ENCODE measurements around the gene KCND1. TPM values are rescaled to one million over a fixed set of nuclear protein-coding genes. Genes with fewer than 3 reads are reported as not detected.
"Not testable (repeated sequence)": the region's sequence is repeated elsewhere in the genome, so short reads cannot be mapped to it uniquely, and the experiment has no call there.

The KCND1 gene
- total RNA-seq, 4 donors from 2014 or later, result 0.83 to 1.9 (median 1.1) TPM

DNA sequence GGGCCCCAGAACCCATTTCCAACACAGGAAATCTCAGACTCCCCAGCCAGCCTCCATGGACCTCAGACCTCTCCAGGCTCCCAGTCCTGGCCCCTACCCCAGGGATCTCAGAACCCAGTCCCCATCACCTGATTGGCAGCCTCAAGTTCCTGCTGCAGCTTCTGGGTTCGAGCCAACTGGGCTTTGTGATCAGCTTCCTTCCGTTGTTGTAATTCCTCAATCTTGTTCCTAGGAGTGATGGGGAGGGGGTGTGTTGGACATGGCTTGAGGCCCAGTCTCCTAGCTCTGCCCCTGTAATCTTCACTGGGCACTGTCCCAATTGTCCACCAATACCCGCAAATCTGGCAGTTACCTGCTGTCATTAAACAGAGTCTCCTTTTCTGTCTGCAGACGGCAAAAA lies 17.8 kb upstream of the KCND1 start:
- H3K27me3 ChIP-seq, result no peaks in the 10 kb centered on the region
- WGBS, result 74% methylated on average over 4 of the region's 4 CpGs
- peaks cover 0 to 72% (median 43%) of the 10 kb centered on the region in 4 donors for H3K36me3 ChIP-seq
- H3K4me1 ChIP-seq, result no peaks in the 10 kb centered on the region
- DNase-seq (ENCODE audit: extremely low spot score), result no peak
- intact Hi-C loops (cut with DNase I), result no loop called here
- no peaks in the 10 kb centered on the region for H3K9me3 ChIP-seq
- no peak overlapping the region for H3K27ac ChIP-seq (replicated peaks in 1 of 4)
- no peak overlapping the region for H3K4me3 ChIP-seq
- TF ChIP-seq POLR2A (IDR thresholded peaks at IDR 0.05; ENCODE audit: low read depth), result no peak
- peak in 1 of 2 donors; percentile 5 for TF ChIP-seq POLR2AphosphoS5 (IDR thresholded peaks at IDR 0.05)

GRCh38 chrX:48983896-48984295 lies 12.3 kb upstream of the KCND1 start:
- Histone ChIP-seq H3K27ac (replicated peaks in 1 of 4) (no peak overlapping the region), H3K4me3 (no peak overlapping the region), H3K27me3 (no peaks in the 10 kb centered on the region), H3K4me1 (no peaks in the 10 kb centered on the region), H3K9me3 (no peaks in the 10 kb centered on the region), H3K36me3 (peaks cover 0 to 73% (median 49%) of the 10 kb centered on the region in 4 donors)
- TF ChIP-seq CTCF (IDR thresholded peaks at IDR 0.05) (no peak), POLR2AphosphoS5 (IDR thresholded peaks at IDR 0.05) (no peak), POLR2A (IDR thresholded peaks at IDR 0.05; ENCODE audit: low read depth) (no peak), EP300 (IDR thresholded peaks at IDR 0.05) (no peak)
- intact Hi-C loops (cut with DNase I), result no loop called here
- WGBS, result 82% methylated on average over 3 of the region's 3 CpGs
- no peak for DNase-seq (ENCODE audit: extremely low spot score)

DNA sequence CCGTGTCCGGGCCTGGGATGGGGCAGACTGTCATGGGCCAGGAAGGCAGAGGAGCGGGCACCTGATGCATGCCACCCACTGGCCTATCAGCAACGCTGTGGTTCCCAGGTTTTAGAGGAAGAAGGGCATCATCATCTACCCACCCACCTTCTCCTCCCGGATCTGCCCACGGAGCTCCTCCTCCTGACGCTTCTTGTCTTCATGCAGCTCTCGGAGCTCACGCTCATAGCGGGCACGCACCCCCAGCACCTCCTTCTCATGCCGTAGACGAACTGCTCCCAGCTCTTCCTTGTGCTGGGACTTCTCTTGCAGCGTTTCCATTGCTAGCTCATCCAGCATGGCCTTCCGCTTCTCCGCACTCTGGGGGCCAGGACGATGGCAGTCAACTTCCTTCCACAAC lies 11.4 kb upstream of the KCND1 start:
- no peak overlapping the region for H3K27ac ChIP-seq (replicated peaks in 1 of 4)
- DNase-seq (ENCODE audit: extremely low spot score), result no peak
- no peaks in the 10 kb centered on the region for H3K9me3 ChIP-seq
- no peaks in the 10 kb centered on the region for H3K4me1 ChIP-seq
- intact Hi-C loops (cut with DNase I), result no loop called here
- H3K27me3 ChIP-seq, result no peaks in the 10 kb centered on the region
- no peak for TF ChIP-seq CTCF (IDR thresholded peaks at IDR 0.05)
- TF ChIP-seq POLR2AphosphoS5 (IDR thresholded peaks at IDR 0.05), result no peak
- TF ChIP-seq POLR2A (IDR thresholded peaks at IDR 0.05; ENCODE audit: low read depth), result no peak
- no peak for TF ChIP-seq EP300 (IDR thresholded peaks at IDR 0.05)
- no peak overlapping the region for H3K4me3 ChIP-seq
- H3K36me3 ChIP-seq, result peaks cover 0 to 73% (median 52%) of the 10 kb centered on the region in 4 donors
- WGBS, result 85% methylated on average over 17 of the region's 17 CpGs

- intact Hi-C loops (cut with DNase I), result no loop called here
- Histone ChIP-seq H3K27me3 (no peaks in the 10 kb centered on the region), H3K27ac (replicated peaks in 1 of 4) (no peak overlapping the region), H3K36me3 (peaks cover 4 to 86% (median 63%) of the 10 kb centered on the region in 4 donors), H3K4me1 (no peaks in the 10 kb centered on the region), H3K9me3 (no peaks in the 10 kb centered on the region), H3K4me3 (no peak overlapping the region)
- WGBS, result 80% methylated on average over 9 of the region's 10 CpGs
- TF ChIP-seq POLR2A (IDR thresholded peaks at IDR 0.05; ENCODE audit: low read depth), result no peak
- no peak for TF ChIP-seq POLR2AphosphoS5 (IDR thresholded peaks at IDR 0.05)
- no peak for TF ChIP-seq EP300 (IDR thresholded peaks at IDR 0.05)
- TF ChIP-seq CTCF (IDR thresholded peaks at IDR 0.05), result no peak
- DNase-seq (ENCODE audit: extremely low spot score), result no peak
Observed at GRCh38 chrX:48981178-48981577, 9.5 kb upstream of the KCND1 start.

- H3K27me3 ChIP-seq; H3K27ac ChIP-seq (replicated peaks in 1 of 4); DNase-seq (ENCODE audit: extremely low spot score); H3K4me1 ChIP-seq; intact Hi-C loops (cut with DNase I); H3K4me3 ChIP-seq; H3K9me3 ChIP-seq: not testable (repeated sequence)
- WGBS, result 79% methylated on average over 10 of the region's 10 CpGs
- peaks cover 4 to 91% (median 67%) of the 10 kb centered on the region in 4 donors for H3K36me3 ChIP-seq
Observed at GRCh38 chrX:48980341-48980740, 8.7 kb upstream of the KCND1 start.

DNA sequence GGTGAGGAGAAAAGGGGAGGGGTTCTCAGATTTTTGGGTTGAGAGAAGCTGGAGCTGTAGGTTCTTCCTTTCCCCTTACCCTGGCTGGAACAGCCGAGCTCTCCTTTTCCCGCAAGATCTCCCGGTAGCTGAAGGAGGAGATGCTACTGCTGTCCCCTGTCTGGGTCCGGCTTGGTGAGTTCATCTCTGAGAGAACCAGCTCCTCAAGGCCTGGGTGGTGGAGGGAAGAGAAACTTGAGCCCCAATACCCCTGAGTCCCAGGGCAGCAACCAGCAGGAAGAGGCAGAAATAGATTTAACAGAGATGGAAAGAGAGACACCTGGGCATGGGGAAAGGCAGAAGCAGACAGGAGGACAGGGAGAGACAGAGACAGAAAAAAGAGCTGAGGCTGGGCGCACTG lies 6.6 kb upstream of the KCND1 start:
- intact Hi-C loops (cut with DNase I), result no loop called here
- Histone ChIP-seq H3K9me3 (no peaks in the 10 kb centered on the region), H3K4me1 (no peaks in the 10 kb centered on the region), H3K27me3 (no peaks in the 10 kb centered on the region), H3K36me3 (peaks cover 4 to 87% (median 64%) of the 10 kb centered on the region in 4 donors), H3K4me3 (no peak overlapping the region), H3K27ac (replicated peaks in 1 of 4) (no peak overlapping the region)
- TF ChIP-seq EP300 (IDR thresholded peaks at IDR 0.05) (no peak), CTCF (IDR thresholded peaks at IDR 0.05) (no peak), POLR2AphosphoS5 (IDR thresholded peaks at IDR 0.05) (no peak), POLR2A (IDR thresholded peaks at IDR 0.05; ENCODE audit: low read depth) (no peak)
- no peak for DNase-seq (ENCODE audit: extremely low spot score)
- 99% methylated on average over 5 of the region's 5 CpGs for WGBS
